ENCODE measurements around the gene MAOB. TPM values are rescaled to one million over a fixed set of nuclear protein-coding genes. Genes with fewer than 3 reads are reported as not detected.

The MAOB gene
- total RNA-seq, 2 donors from 2014 or later = 0.46 to 0.73 TPM

DNA sequence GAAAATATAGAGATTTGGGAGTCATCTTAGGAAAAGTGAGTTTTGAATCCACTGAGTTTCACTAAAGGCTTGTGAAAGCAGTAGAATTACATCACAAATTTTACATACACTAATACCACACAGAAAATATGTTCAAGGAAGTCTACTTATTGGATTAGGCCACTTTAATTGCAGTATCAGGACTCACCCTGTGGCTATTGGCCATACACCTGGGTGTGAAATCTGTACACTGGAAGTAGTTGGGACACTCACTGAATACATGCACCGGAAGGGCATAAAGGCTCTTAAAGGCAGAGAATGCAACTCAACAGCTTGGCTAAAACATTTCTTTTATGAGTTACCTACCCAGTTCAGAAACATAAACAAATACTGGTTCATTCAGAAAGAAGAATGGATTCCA, 19.8 kb downstream of the MAOB start:
- no peaks in the 10 kb centered on the region for H3K27me3 ChIP-seq (ENCODE audit: control insufficient read depth, insufficient read depth, low read length, poor library complexity, severe bottlenecking)
- Mint-ChIP-seq H3K9me3 (peaks cover 28% of the 10 kb centered on the region), H3K4me3 (no peak overlapping the region), H3K36me3 (ENCODE audit: low read depth) (no peaks in the 10 kb centered on the region), H3K27ac (no peak overlapping the region), H3K27me3 (ENCODE audit: insufficient read depth) (no peaks in the 10 kb centered on the region), H3K4me1 (no peaks in the 10 kb centered on the region)
- no peak for DNase-seq
- H3K4me1 ChIP-seq (ENCODE audit: control insufficient read depth, insufficient read depth, low read length) = no peaks in the 10 kb centered on the region
- no peaks in the 10 kb centered on the region for H3K36me3 ChIP-seq (ENCODE audit: control insufficient read depth, insufficient read depth, low read length)
- TF ChIP-seq, protein P1, sequence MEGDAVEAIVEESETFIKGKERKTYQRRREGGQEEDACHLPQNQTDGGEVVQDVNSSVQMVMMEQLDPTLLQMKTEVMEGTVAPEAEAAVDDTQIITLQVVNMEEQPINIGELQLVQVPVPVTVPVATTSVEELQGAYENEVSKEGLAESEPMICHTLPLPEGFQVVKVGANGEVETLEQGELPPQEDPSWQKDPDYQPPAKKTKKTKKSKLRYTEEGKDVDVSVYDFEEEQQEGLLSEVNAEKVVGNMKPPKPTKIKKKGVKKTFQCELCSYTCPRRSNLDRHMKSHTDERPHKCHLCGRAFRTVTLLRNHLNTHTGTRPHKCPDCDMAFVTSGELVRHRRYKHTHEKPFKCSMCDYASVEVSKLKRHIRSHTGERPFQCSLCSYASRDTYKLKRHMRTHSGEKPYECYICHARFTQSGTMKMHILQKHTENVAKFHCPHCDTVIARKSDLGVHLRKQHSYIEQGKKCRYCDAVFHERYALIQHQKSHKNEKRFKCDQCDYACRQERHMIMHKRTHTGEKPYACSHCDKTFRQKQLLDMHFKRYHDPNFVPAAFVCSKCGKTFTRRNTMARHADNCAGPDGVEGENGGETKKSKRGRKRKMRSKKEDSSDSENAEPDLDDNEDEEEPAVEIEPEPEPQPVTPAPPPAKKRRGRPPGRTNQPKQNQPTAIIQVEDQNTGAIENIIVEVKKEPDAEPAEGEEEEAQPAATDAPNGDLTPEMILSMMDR (conservative IDR thresholded peaks at IDR 0.05) = no peak
- H3K9me3 ChIP-seq (ENCODE audit: control insufficient read depth, low read length) = no peaks in the 10 kb centered on the region
- WGBS, 2 experiments (ENCODE audit: insufficient coverage in 1 of 2, insufficient read length in 1 of 2) = 100% methylated on average over 1 of the region's 1 CpG; no CpG with 5 or more reads in 1 of the 2 experiments
- no peak overlapping the region for H3K9ac ChIP-seq (ENCODE audit: extremely low read depth, low read length, poor library complexity, severe bottlenecking)
- no peak overlapping the region for H3K27ac ChIP-seq (ENCODE audit: low read depth, low read length)
- no peak overlapping the region for H3K4me3 ChIP-seq (ENCODE audit: low read length)

DNA sequence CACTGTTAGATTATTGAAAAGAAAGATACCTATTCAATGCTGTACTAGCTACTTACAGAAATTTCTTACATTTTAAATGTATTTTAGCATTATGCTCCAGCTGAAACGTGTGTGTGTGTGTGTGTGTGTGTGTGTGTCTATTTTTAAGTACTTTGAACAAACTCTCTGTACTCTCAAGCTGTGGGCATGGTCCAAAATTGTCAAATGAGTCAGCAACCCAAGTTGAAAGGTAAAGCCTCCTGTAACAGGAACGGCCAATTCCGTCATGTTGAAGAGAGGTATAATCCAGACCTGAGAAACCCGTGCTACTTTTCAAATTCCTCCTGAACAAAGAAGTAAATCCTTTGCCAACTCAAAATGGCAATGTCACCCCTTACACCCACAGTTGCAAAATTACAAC, 20.5 kb downstream of the MAOB start:
- H3K4me3 ChIP-seq (ENCODE audit: low read length) = no peak overlapping the region
- H3K27me3 ChIP-seq (ENCODE audit: control insufficient read depth, insufficient read depth, low read length, poor library complexity, severe bottlenecking) = no peaks in the 10 kb centered on the region
- no peaks in the 10 kb centered on the region for H3K27me3 Mint-ChIP-seq (ENCODE audit: insufficient read depth)
- H3K9ac ChIP-seq (ENCODE audit: extremely low read depth, low read length, poor library complexity, severe bottlenecking) = no peak overlapping the region
- no peaks in the 10 kb centered on the region for H3K4me1 ChIP-seq (ENCODE audit: control insufficient read depth, insufficient read depth, low read length)
- WGBS, 2 experiments (ENCODE audit: insufficient coverage in 1 of 2, insufficient read length in 1 of 2) = 94% methylated on average over 3 of the region's 4 CpGs; no CpG with 5 or more reads in 1 of the 2 experiments
- peaks cover 24% of the 10 kb centered on the region for H3K9me3 Mint-ChIP-seq
- H3K36me3 Mint-ChIP-seq (ENCODE audit: low read depth) = no peaks in the 10 kb centered on the region
- no peak overlapping the region for H3K27ac ChIP-seq (ENCODE audit: low read depth, low read length)
- no peaks in the 10 kb centered on the region for H3K36me3 ChIP-seq (ENCODE audit: control insufficient read depth, insufficient read depth, low read length)
- no peaks in the 10 kb centered on the region for H3K4me1 Mint-ChIP-seq
- DNase-seq = no peak
- TF ChIP-seq, protein P1 (conservative IDR thresholded peaks at IDR 0.05) = no peak
- H3K4me3 Mint-ChIP-seq = no peak overlapping the region
- H3K9me3 ChIP-seq (ENCODE audit: control insufficient read depth, low read length) = no peaks in the 10 kb centered on the region
- H3K27ac Mint-ChIP-seq = no peak overlapping the region

DNA sequence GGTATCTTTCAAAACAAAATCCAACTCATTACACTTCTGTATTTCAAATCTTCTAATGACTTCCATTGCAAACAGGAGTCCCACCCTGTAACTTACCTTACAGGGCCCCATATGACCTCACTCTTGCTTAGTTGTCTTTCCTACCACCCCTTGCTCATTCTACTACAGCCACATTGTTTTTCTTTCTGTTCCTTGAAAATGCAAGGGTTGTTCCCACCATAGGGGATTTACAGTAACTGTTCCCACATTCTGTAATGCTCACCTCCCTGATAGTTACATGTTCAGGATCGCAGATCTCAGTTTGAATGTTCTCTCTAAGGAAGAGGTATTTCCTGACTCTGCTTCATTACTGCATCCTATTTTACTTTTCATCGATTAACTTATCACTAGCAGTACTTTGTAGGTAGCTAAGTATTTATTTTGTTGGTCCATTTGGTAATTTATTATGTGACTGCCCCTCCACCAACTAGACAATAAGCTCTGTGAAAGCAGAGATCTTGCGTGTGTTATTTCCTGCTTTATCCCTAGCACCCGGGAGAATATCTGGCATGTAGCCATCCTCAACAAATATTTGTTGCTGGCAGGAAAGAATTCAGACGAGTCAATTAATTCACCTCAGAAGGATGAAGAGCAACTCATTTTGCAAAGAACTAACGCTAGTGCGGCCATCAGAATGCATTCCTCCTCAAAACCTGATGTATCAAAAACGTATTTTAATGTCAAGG, 21.4 kb downstream of the MAOB start:
- H3K9me3 Mint-ChIP-seq = peaks cover 19% of the 10 kb centered on the region
- no peaks in the 10 kb centered on the region for H3K36me3 ChIP-seq (ENCODE audit: control insufficient read depth, insufficient read depth, low read length)

More for the DNA sequence above, 21.4 kb downstream of the MAOB start:
- Histone ChIP-seq H3K27me3 (ENCODE audit: control insufficient read depth, insufficient read depth, low read length, poor library complexity, severe bottlenecking) (no peaks in the 10 kb centered on the region), H3K4me3 (ENCODE audit: low read length) (no peak overlapping the region), H3K27ac (ENCODE audit: low read depth, low read length) (no peak overlapping the region), H3K9me3 (ENCODE audit: control insufficient read depth, low read length) (no peaks in the 10 kb centered on the region), H3K4me1 (ENCODE audit: control insufficient read depth, insufficient read depth, low read length) (no peaks in the 10 kb centered on the region), H3K9ac (ENCODE audit: extremely low read depth, low read length, poor library complexity, severe bottlenecking) (no peak overlapping the region)
- TF ChIP-seq, protein P1 (conservative IDR thresholded peaks at IDR 0.05) = no peak
- H3K4me1 Mint-ChIP-seq = no peaks in the 10 kb centered on the region
- no peak for DNase-seq
- H3K4me3 Mint-ChIP-seq = no peak overlapping the region
- no peaks in the 10 kb centered on the region for H3K36me3 Mint-ChIP-seq (ENCODE audit: low read depth)
- no peak overlapping the region for H3K27ac Mint-ChIP-seq
- 79 to 94% methylated on average over 2 to 7 of the region's 8 CpGs for WGBS, 2 experiments (ENCODE audit: insufficient coverage in 1 of 2, insufficient read length in 1 of 2)
- no peaks in the 10 kb centered on the region for H3K27me3 Mint-ChIP-seq (ENCODE audit: insufficient read depth)
